Spleen (tissue), 11 donors: ENCODE results near the gene GANAB. TPM values are rescaled to one million over a fixed set of nuclear protein-coding genes. Genes with fewer than 3 reads are reported as not detected.

Experiments
- DNase-seq: peaks from one replicate; pipeline ENCODE4 v3.0.0-alpha.2; 2020
- H3K27ac ChIP-seq, 8 donors: fragments of 200-600 bp; sonication (generic) in 7 of 8; 1 replicate in 4 of 8; 2 replicates in 4 of 8; pipeline versions ENCODE4 v1.5.0 to v1.8.0; 2016 to 2021; ENCODE audit warnings: inconsistent platforms in 4 of 8, mild to moderate bottlenecking in 4 of 8, moderate library complexity in 1 of 8
- H3K27me3 ChIP-seq, 7 donors: fragments of 200-600 bp; sonication (generic) in 6 of 7; replicated peaks in 1 of 7; 1 replicate in 4 of 7; 2 replicates in 3 of 7; pipeline versions ENCODE4 v1.5.0 to v1.8.0; 2016 to 2021; ENCODE audit warnings: inconsistent platforms in 3 of 7, mild to moderate bottlenecking in 1 of 7
- H3K36me3 ChIP-seq, 6 donors: fragments of 200-600 bp; sonication (generic) in 5 of 6; 1 replicate in 4 of 6; 2 replicates in 2 of 6; pipeline versions ENCODE4 v1.5.0 to v1.8.0; 2016 to 2021; ENCODE audit warnings: inconsistent platforms in 2 of 6
- H3K4me1 ChIP-seq, 6 donors: fragments of 200-600 bp; sonication (generic) in 5 of 6; 1 replicate in 3 of 6; 2 replicates in 3 of 6; pipeline versions ENCODE4 v1.5.0 to v1.8.0; 2016 to 2021; ENCODE audit warnings: inconsistent platforms in 3 of 6
- H3K4me3 ChIP-seq, 8 donors: fragments of 200-600 bp; sonication (generic) in 7 of 8; 1 replicate in 4 of 8; 2 replicates in 4 of 8; pipeline versions ENCODE4 v1.5.0 to v1.8.0; 2016 to 2021; ENCODE audit warnings: inconsistent platforms in 4 of 8, mild to moderate bottlenecking in 4 of 8, moderate library complexity in 2 of 8
- H3K9me3 ChIP-seq, 8 donors: fragments of 200-600 bp; sonication (generic) in 7 of 8; 1 replicate in 4 of 8; 2 replicates in 4 of 8; pipeline versions ENCODE4 v1.5.0 to v1.8.0; 2016 to 2021; ENCODE audit warnings: inconsistent platforms in 4 of 8
- POLR2A ChIP-seq, 3 donors: fragments of 450-650 bp; IDR thresholded peaks; one replicate each; pipeline ENCODE4 v1.5.1; 2017; ENCODE audit warnings: antibody characterized with exemption in 3 of 3, mild to moderate bottlenecking in 1 of 3
- POLR2AphosphoS5 ChIP-seq, 3 donors: sonication (generic); formaldehyde crosslinking; IDR thresholded peaks; one replicate each; pipeline ENCODE4 v1.5.1; 2017; ENCODE audit warnings: antibody characterized with exemption in 3 of 3
- WGBS, 5 donors: extraction: QIAGEN DNeasy Blood & Tissue Kit in 3 of 5; methylation state at CpG; one replicate each; pipeline versions ENCODE4 v1.1.5 to v1.1.7; 2013 to 2018; 5-methylcytosine and 5-hydroxymethylcytosine counted together
- intact Hi-C: fragments of 100-400 bp; cut with DNase I; formaldehyde crosslinking; loops from one replicate; pipeline ENCODE4 v1.15.0; 2023; ENCODE audit warnings: low total_unique reads
- polyA plus RNA-seq, 3 donors: library from polyadenylated mRNA; stranded (reverse); fragments of 200-250 nt; gene quantifications; one replicate each; pipeline ENCODE4 v1.2.1, GENCODE V29; 2013
- total RNA-seq, 7 donors: library from RNA; depleted of rRNA in 3 of 7; stranded (reverse); fragments of >200 nt in 3 of 7; fragmentation: NEBNext Ultra II Directional in 4 of 7; extraction: Animal tissue kit (Norgen Biotek cat#: 25700) in 4 of 7; gene quantifications; one replicate each; pipeline versions ENCODE4 v1.1.0 to v1.2.1, GENCODE V29; 2016 to 2021
- TF ChIP-seq, protein P1 (sequence below), 11 experiments: fragments of 200-600 bp in 7 of 11; fragments of 450-650 bp in 4 of 11; sonication (generic) in 4 of 11; IDR thresholded peaks in 8 of 11; conservative IDR thresholded peaks in 3 of 11; 1 replicate in 7 of 11; 2 replicates in 4 of 11; pipeline versions ENCODE4 v1.4.0 to v1.8.0; 2016 to 2021; ENCODE audit warnings: antibody characterized with exemption in 11 of 11, inconsistent platforms in 4 of 11, mild to moderate bottlenecking in 1 of 11
- donor health status: healthy with polysubstance abuse.
- donor health status: DM: no; HTN: no; CAD: no; lungs with moderate emphysema.
- donor health status: DM: no; HTN: no; CAD: no.
- donor health status: Bipolar disorder and iron deficiency.
- donor health status: healthy.
- donor health status: DM: no; HTN: no; CAD: no.
- donor health status: DM: yes; HTN: yes; CAD: no.

The GANAB gene
- total and polyA plus RNA-seq, 10 donors, result 49.0 to 245 (median 136) TPM

DNA sequence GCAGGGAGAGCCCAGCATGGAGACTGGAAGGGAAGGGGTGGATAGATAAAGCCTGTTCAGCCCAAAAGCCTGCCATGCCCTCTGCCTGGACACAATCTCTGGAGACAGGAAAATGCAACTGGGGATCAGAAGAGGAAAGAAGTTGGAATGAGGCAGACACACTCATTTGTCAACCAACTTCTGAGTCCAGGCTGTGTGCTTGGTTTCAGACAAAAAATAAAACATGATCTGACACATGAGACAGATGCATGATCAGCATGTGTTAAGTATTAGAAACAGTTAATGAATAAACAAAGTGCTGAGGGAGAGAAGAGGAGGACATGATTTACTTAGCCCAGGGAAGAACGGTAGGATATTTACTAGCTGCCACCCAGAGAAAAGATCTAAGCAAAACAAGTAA lies 42.1 kb upstream of the GANAB start:
- TF ChIP-seq, protein P1, sequence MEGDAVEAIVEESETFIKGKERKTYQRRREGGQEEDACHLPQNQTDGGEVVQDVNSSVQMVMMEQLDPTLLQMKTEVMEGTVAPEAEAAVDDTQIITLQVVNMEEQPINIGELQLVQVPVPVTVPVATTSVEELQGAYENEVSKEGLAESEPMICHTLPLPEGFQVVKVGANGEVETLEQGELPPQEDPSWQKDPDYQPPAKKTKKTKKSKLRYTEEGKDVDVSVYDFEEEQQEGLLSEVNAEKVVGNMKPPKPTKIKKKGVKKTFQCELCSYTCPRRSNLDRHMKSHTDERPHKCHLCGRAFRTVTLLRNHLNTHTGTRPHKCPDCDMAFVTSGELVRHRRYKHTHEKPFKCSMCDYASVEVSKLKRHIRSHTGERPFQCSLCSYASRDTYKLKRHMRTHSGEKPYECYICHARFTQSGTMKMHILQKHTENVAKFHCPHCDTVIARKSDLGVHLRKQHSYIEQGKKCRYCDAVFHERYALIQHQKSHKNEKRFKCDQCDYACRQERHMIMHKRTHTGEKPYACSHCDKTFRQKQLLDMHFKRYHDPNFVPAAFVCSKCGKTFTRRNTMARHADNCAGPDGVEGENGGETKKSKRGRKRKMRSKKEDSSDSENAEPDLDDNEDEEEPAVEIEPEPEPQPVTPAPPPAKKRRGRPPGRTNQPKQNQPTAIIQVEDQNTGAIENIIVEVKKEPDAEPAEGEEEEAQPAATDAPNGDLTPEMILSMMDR (IDR thresholded peaks at IDR 0.05 in 8 of 11, conservative IDR thresholded peaks at IDR 0.05 in 3 of 11), result no peak
- no peak for TF ChIP-seq POLR2AphosphoS5 (IDR thresholded peaks at IDR 0.05)
- no peak for TF ChIP-seq POLR2A (IDR thresholded peaks at IDR 0.05)
- no peak for DNase-seq
- Histone ChIP-seq H3K9me3 (no peaks in the 10 kb centered on the region), H3K4me3 (no peak overlapping the region), H3K27ac (no peak overlapping the region), H3K4me1 (peaks cover 0 to 11% (median 4%) of the 10 kb centered on the region in 6 donors), H3K36me3 (peaks cover 3 to 44% (median 29%) of the 10 kb centered on the region in 6 donors), H3K27me3 (peaks cover 6 to 23% (median 16%) of the 10 kb centered on the region in 7 donors)
- intact Hi-C loops, result no loop called here
- 77 to 92% (median 86%) methylated on average over 1 of the region's 1 CpG for WGBS, 5 donors

DNA sequence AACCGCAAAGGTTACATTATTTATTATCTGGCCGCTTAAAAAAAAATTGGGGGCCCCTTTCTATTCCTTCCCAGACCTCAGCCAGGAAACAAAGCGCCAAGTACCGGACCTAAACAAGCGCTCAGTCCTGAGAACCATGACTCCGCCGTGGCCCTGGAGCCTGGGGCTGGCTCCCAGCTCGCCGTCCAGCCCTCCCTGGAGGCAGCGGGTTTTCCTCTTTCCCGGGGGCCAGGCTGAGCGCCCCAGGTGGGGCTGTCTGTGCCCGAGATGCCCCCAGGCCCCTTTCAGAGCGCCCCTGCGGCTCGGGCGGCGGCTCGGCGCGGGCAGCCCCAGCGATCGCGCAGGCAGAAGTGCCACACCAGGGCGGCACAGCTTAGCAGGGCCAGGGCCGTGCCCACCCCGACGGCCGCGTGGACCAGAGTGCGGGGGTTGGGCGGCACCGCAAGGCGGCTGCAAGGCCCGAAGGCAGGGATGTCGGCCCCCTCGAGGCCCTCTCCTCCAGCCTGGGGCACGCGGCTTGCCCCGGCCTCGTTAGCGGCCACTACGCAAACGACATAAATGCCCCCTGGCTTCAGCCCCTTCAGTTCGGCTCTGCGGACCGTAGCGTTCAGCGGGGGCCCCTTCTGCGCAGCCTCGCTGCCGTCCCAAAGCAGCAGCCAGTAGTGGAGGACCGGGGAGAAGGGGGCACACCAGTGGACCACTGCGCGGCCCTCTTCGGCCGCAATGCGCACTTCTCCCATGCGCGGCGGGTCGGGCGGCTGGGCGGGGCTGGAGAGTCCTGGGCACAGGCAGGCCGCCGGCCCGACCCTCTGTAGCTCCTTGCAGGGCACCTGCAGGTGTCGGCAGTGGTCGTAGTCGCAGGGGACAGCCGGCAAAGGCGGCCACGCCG lies 41.3 kb upstream of the GANAB start:
- WGBS, 5 donors, result 32 to 55% (median 36%) methylated on average over 44 to 74 of the region's 74 CpGs
- Histone ChIP-seq H3K27me3 (peaks cover 6 to 23% (median 16%) of the 10 kb centered on the region in 7 donors), H3K4me3 (peak overlapping the region in 5 of 8 donors; percentile 1 to 37 (median 13)), H3K4me1 (peaks cover 0 to 11% (median 4%) of the 10 kb centered on the region in 6 donors), H3K27ac (no peak overlapping the region), H3K9me3 (no peaks in the 10 kb centered on the region), H3K36me3 (peaks cover 3 to 36% (median 24%) of the 10 kb centered on the region in 6 donors)
- no peak for DNase-seq
- TF ChIP-seq, protein P1 (IDR thresholded peaks at IDR 0.05 in 8 of 11, conservative IDR thresholded peaks at IDR 0.05 in 3 of 11), result no peak
- peak in 1 of 3 donors; percentile 36 for TF ChIP-seq POLR2AphosphoS5 (IDR thresholded peaks at IDR 0.05)
- intact Hi-C loops, result no loop called here

DNA sequence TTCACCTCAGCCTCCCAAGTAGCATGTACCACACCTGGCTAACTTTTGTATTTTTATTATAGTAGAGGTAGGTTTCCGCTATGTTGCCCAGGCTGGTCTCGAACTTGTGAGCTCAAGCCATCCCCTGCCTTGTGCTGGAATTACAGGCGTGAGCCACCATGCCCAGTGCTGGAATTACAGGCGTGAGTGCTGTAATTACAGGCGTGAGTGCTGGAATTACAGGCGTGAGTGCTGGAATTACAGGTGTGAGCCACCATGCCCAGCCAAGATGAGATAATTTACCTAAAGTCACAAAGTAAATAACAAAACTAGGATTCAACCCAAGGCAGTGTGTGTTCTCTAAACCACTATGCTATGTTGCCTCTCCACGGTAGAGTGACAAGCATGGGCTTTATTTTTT lies 36.1 kb upstream of the GANAB start:
- Histone ChIP-seq H3K4me1 (peaks cover 15 to 36% (median 21%) of the 10 kb centered on the region in 6 donors), H3K9me3 (no peaks in the 10 kb centered on the region), H3K27ac (no peak overlapping the region), H3K4me3 (no peak overlapping the region), H3K27me3 (peaks cover 1 to 10% (median 4%) of the 10 kb centered on the region in 7 donors), H3K36me3 (peaks cover 0 to 6% (median 3%) of the 10 kb centered on the region in 6 donors)
- no peak for DNase-seq
- intact Hi-C loops, result no loop called here
- TF ChIP-seq POLR2A (IDR thresholded peaks at IDR 0.05) (no peak), POLR2AphosphoS5 (IDR thresholded peaks at IDR 0.05) (no peak)
- TF ChIP-seq, protein P1 (IDR thresholded peaks at IDR 0.05 in 8 of 11, conservative IDR thresholded peaks at IDR 0.05 in 3 of 11), result no peak
- WGBS, 5 donors, result 91 to 96% (median 95%) methylated on average over 7 of the region's 7 CpGs

DNA sequence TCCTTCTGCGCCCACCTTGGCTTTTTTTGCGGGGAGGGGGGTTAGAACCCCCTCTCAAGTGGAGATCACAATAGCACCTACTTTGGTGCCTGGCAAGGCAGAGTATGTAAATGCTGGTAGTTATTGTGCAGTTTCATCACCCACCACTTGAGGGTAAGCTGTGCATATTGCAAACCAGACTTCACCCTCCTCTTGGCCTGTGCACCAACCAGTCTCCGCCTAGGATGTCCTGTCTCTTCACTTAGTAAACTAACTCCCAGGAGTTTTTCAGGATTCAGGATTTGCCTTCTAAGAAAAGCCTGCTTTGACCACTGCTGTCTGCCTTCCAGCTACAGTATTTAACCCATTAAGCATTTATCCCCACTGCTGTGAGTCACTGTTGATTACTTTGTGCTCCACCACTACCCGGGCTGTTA lies 34.4 kb upstream of the GANAB start:
- Histone ChIP-seq H3K36me3 (peaks cover 0 to 23% (median 20%) of the 10 kb centered on the region in 6 donors), H3K27me3 (no peaks in the 10 kb centered on the region), H3K27ac (peak overlapping the region in 3 of 8 donors; percentile 19 to 64 (median 26)), H3K9me3 (no peaks in the 10 kb centered on the region), H3K4me3 (no peak overlapping the region), H3K4me1 (peaks cover 17 to 49% (median 34%) of the 10 kb centered on the region in 6 donors)
- 44 to 70% (median 59%) methylated on average over 4 of the region's 4 CpGs for WGBS, 5 donors
- intact Hi-C loops, result no loop called here
- no peak for DNase-seq
- TF ChIP-seq POLR2A (IDR thresholded peaks at IDR 0.05) (no peak), POLR2AphosphoS5 (IDR thresholded peaks at IDR 0.05) (no peak)
- TF ChIP-seq, protein P1 (IDR thresholded peaks at IDR 0.05 in 8 of 11, conservative IDR thresholded peaks at IDR 0.05 in 3 of 11), result peak in 10 of 11 experiments; percentile 10 to 59 (median 47)
